ENCODE data around the gene RPS14.
"Not testable (repeated sequence)": the region's sequence is repeated elsewhere in the genome, so short reads cannot be mapped to it uniquely, and the experiment has no call there.

RPS14 gene

DNA sequence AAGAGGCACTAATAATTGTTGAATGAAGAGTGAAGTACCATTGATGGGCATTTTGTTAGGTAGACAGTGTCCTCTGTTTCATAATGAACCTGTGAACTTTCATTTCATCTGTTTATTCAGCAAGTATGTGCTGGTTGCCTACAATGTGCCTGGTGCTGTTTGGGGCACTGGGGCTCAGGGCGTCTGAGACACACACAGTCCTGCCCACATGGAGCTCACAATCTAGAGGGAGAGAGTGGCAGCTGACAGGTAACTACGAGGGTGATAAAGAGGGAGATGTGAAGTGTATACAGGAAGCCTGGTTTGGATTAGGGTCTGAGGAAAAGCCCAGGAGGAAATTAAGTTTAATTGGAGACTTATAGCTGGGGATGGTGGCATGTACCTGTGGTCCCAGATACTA is 29.9 kb upstream of the RPS14 start:
- DNase-seq, result no peak

- DNase-seq, result not testable (repeated sequence)
Observed at GRCh38 chr5:150476568-150476967, 27.0 kb upstream of the RPS14 start.

DNA sequence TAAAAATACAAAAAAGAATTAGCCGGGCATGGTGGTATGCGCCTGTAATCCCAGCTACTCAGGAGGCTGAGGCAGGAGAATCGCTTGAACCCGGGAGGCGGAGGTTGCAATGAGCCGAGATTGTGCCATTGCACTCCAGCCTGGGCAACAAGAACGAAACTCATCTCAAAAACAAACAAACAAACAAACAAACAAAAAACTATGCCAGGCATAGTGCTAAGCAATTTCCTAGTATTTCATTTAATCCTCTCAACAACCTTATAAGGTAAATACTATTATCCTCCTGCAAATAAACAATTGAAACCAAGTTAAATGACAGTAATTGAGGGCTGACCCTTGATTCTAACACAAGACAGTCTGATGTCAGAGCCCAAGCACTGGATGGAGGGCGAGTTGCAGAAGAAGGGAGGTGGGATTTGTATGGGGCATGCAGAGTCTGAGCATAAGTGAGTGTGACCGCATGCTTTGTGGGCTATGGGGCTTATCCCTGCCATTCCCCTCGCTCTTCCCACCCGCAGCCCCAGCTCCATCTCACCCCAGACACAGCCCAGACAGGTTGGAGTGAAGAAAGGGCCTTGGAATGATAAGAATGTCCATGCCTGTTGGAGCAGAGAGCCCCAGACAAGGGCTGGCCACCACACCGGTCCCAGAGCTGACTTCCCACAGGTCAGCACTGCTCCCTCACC is 24.3 kb upstream of the RPS14 start:
- no peak for DNase-seq

DNA sequence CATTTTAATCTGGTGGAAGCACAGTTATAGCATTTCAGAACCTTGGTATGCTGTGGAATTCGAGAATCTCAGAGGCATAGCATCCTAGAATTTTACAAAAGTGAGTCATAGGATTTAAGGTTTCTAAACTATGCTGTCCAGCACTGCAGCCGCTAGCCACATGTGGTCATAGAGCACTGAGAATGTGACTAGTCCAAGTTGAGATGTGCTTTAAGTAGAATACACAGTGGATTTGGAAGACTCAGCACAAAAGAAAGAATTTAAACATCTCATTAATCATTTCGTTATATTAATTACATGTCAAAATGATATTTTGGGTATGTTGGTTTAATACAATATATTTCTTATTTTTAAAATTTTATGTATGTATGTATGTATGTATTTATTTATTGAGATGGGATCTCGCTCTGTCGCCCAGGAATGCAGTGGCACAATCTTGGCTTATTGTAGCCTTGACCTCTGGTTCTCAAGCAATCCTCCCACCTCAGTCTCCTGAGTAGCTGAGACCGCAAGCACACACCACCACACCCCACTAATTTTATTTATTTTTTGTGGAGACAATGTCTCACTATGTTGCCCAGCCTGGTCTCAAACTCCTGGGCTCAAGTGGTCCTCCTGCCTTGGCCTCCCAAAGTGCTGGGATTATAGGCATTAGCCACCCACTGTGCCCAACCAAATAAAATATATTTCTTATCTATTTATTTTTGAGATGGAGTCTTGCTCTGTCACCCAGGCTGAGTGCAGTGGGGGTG is 20.4 kb upstream of the RPS14 start:
- no peak for DNase-seq

- DNase-seq, result no peak
Observed at GRCh38 chr5:150468206-150468605, 18.7 kb upstream of the RPS14 start.

GRCh38 chr5:150465927-150466326 is 16.4 kb upstream of the RPS14 start:
- no peak for DNase-seq

DNA sequence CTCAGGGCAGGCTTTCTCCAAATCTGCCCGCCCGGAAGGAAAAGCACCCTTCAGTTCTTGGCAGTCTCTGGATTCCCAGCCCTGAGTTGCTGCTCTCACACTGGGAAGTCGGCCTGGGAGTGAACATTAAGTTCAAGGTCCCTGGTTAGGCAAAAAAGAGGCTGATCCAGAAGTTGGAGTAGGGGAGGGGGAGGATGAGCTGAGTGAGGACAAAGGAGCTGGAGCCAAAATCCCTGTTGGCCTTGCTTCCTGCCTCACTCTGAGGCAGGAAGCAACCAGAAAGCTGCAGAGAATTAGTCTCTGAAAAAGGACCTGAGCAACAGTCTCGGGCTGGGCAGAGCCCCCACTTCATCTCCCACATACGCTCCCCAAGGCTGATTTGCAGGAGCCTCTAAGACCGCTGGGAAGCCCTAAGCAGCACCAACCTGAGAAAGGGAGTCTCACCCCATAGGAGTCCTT is 15.0 kb upstream of the RPS14 start:
- no peak for DNase-seq

DNA sequence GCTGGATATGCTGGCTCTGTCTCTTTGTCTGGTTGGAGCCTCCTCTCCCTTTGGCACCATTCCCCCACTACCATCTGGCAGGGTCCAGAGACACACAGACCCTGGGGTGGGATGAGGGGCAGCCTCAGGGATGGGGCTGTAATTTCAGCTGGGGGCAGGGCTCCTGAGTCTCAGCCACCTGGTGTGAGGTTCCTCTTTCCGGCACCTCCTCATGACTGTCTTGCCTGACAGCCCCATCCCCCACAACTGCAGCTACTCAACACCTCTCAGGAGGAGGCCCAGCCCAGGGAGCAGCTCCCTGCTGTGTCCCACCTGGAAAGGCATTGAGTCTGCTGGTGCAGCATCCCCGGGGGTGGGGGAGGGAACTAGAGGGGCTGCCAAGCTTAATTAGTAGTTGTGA is 11.7 kb upstream of the RPS14 start:
- peak; percentile 70 for DNase-seq

- DNase-seq, result peak; percentile 41
Observed at GRCh38 chr5:150460781-150461180, 11.2 kb upstream of the RPS14 start.

- peak; percentile 61 for DNase-seq
Observed at GRCh38 chr5:150458802-150459557, 9.4 kb upstream of the RPS14 start.

GRCh38 chr5:150457562-150458240 is 8.2 kb upstream of the RPS14 start:
- no peak for DNase-seq

DNA sequence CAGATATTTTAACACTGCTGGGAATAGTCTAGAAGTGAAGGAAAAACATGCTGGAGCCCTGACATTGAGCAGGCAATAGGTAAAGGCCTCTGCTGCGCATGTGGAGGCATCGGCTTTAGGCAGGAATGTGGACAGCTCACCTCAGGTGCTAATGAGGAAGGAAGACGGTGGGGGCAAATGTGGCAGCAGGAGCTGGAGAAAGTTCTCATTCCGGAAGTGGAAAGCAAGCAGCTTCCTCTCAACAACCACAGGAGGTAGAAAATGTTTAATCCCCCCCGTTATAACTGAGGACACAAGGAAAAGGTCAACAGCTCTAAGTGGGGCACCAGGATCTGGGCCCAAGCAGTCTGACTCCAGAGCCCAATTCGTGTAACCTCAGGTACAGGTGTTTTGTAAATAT is 7.6 kb upstream of the RPS14 start:
- DNase-seq, result no peak

GRCh38 chr5:150454492-150455229 is 5.1 kb upstream of the RPS14 start:
- DNase-seq, result no peak

- DNase-seq, result not testable (repeated sequence)
Observed at GRCh38 chr5:150454027-150454426, 4.5 kb upstream of the RPS14 start.

GRCh38 chr5:150452914-150453313 is 3.4 kb upstream of the RPS14 start:
- DNase-seq, result no peak

DNA sequence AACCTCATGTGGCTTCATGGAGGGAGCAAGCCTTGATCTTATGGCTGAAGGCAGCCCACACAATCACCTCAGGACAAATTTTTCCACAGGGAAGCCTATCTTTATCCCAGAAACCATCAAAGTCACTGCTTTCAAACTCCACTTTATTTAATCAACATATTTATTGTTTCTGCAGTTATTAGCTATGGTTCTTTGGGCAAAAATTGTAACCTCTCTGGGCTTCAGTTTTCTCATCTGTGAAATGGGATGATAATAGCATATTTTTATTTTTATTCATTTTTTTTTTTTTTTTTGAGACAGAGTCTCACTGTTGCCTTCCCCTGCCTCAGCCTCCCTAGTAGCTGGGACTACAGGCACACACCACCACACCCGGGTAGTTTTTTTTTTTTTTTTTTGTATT is 2.1 kb upstream of the RPS14 start:
- no peak for DNase-seq

GRCh38 chr5:150448952-150449516 is 505 bp downstream of the RPS14 start:
- no peak for DNase-seq

DNA sequence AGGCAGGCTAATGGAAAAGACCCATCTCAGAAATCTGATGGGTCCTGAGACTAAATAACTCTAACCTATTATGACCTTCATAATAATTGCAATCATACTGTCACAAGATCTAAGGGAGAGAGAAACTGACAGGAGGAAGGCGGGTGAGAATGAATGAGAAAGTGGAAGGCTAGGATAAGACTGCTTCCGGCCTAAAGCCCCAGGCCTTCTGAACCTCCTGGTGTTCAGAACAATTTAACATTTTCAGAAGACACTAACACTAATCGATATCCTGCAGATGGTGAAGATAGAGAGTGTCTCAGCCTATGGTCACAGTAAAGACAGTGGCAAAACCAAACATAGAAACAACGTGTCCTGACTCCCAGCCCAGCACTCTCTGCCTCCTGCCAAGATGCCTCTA is 1.2 kb downstream of the RPS14 start:
- no peak for DNase-seq

GRCh38 chr5:150447188-150447587 is 2.4 kb downstream of the RPS14 start:
- no peak for DNase-seq

DNA sequence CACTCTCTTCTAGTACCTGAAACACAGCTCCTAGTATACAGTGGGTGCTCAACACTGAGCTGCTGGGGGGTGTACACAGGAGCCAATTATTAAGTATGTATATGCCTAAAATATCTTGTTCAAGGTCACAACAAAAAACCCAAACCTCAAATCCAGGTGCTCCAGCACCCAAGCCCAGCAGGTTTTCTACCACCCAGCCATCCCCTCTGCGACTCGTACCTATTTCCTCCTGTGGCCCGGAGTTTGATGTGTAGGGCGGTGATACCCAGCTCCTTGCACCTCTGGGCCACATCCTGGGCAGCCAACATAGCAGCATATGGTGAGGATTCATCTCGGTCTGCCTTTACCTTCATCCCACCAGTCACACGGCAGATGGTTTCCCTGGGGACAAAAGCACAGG is 3.0 kb downstream of the RPS14 start:
- DNase-seq, result no peak

DNA sequence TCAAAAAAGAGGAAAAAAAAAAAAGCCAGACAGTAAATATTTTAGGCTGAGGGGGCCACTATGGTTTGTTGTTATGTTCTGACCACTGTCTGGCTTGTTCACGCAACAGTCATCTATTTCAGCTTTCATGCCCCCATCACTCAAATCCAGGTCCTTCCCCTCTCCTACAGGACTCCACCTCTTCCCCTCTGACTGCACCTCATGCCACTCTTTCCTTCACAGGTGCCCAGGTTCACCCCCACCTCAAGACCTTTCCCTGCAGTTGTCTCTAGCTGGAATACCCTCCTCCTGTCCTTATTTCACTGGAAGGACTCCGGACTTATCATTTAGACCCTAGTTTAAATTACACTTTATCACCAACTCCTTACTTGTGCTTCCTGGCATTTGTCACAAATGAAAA is 3.5 kb downstream of the RPS14 start:
- no peak for DNase-seq

- no peak for DNase-seq
Observed at GRCh38 chr5:150444770-150445169, 4.8 kb downstream of the RPS14 start.
